HepG2 (cell line): Measurements from ENCODE around the gene TEX9. TPM values are rescaled to one million over a fixed set of nuclear protein-coding genes. Genes with fewer than 3 reads are reported as not detected.
"Not testable (repeated sequence)": the region's sequence is repeated elsewhere in the genome, so short reads cannot be mapped to it uniquely, and the experiment has no call there.

Experiments used
- ATAC-seq: fragments of 200-7000 bp; cut with Tn5 transposase; 3 replicates; pipeline ENCODE4 v1.9.1; 2020; ENCODE audit warnings: mild to moderate bottlenecking, moderate library complexity
- BruUV-seq: library from RNA; stranded (reverse); fragments of 400-500 nt; replicated peaks from 2 replicates; lab custom pipeline; 2021; lab: Mats Ljungman, UMichigan
- CTCF ChIA-PET: fragments of 300-600 bp; formaldehyde crosslinking; extraction: SDS; loops from one replicate; lab custom pipeline; 2021; ENCODE audit warnings: low total read pairs, inconsistent platforms, low intra/inter-chr PET ratio; lab: Yijun Ruan, JAX
- POLR2A ChIA-PET: fragments of 350-600 bp; sonication (Branson Sonifier 250); formaldehyde crosslinking; loops from one replicate; lab custom pipeline; 2020; ENCODE audit warnings: antibody characterized with exemption, inconsistent platforms; lab: Yijun Ruan, JAX
- DNase-seq: peaks from one replicate; pipeline ENCODE4 v3.0.0-alpha.2; 2015; ENCODE audit warnings: low spot score
- FAIRE-seq: peaks from 3 replicates; lab custom pipeline; 2011; peaks lifted over from hg19 to GRCh38; lab: Jason Lieb, UNC
- H2AFZ ChIP-seq: one replicate; pipeline ENCODE4 v1.6.1; 2011; ENCODE audit warnings: low read length, inconsistent platforms
- H3K27ac ChIP-seq: fragments of 300-600 bp; 3 replicates; pipeline ENCODE4 v1.8.0; 2011; ENCODE audit warnings: mixed run types, mild to moderate bottlenecking, mixed read lengths, low read length, inconsistent platforms; ENCODE audit not compliant: insufficient read depth; ENCODE audit errors: extremely low read length
- H3K27me3 ChIP-seq, 2 experiments: fragments of 200-600 bp in 1 of 2; 2 replicates in 1 of 2; 3 replicates in 1 of 2; pipeline versions ENCODE4 v1.6.0 to v1.8.0; 2011; ENCODE audit warnings: low read length in 2 of 2, mild to moderate bottlenecking in 2 of 2, moderate library complexity in 2 of 2, inconsistent platforms in 1 of 2; ENCODE audit not compliant: insufficient read depth in 2 of 2, control insufficient read depth in 1 of 2
- H3K36me3 ChIP-seq, 2 experiments: fragments of 200-600 bp in 1 of 2; replicated peaks in 1 of 2; 2 replicates in 1 of 2; 3 replicates in 1 of 2; pipeline versions ENCODE4 v1.5.1 to v1.8.0; 2011; ENCODE audit warnings: low read length in 2 of 2, inconsistent platforms in 1 of 2; ENCODE audit not compliant: insufficient read depth in 2 of 2, control insufficient read depth in 1 of 2
- H3K4me1 ChIP-seq: 2 replicates; pipeline ENCODE4 v1.5.1; 2012; ENCODE audit warnings: low read length, inconsistent platforms; ENCODE audit not compliant: insufficient read depth
- H3K4me2 ChIP-seq: 2 replicates; pipeline ENCODE4 v1.6.0; 2011; ENCODE audit warnings: low read depth, low read length, inconsistent platforms
- H3K4me3 ChIP-seq, 3 experiments: fragments of 200-600 bp in 1 of 3; sonication (generic), shearing (Covaris generic) in 1 of 3; replicated peaks in 1 of 3; 2 replicates each; pipeline ENCODE4 v1.5.1; 2011 to 2016; ENCODE audit warnings: low read length in 3 of 3, inconsistent platforms in 2 of 3, low read depth in 2 of 3, mild to moderate bottlenecking in 2 of 3, control low read depth in 1 of 3, mixed read lengths in 1 of 3; ENCODE audit not compliant: insufficient read depth in 1 of 3
- H3K79me2 ChIP-seq: one replicate; pipeline ENCODE4 v1.6.1; 2011; ENCODE audit warnings: low read length, inconsistent platforms; ENCODE audit not compliant: insufficient read depth
- H3K9ac ChIP-seq: 2 replicates; pipeline ENCODE4 v1.6.0; 2011; ENCODE audit warnings: mild to moderate bottlenecking, low read depth, low read length, inconsistent platforms; ENCODE audit not compliant: insufficient read depth
- H3K9me3 ChIP-seq: 2 replicates; pipeline ENCODE4 v1.5.1; 2012; ENCODE audit warnings: mild to moderate bottlenecking, low read length
- H4K20me1 ChIP-seq: 2 replicates; pipeline ENCODE4 v1.6.0; 2011; ENCODE audit warnings: inconsistent platforms, mild to moderate bottlenecking, low read length, moderate library complexity; ENCODE audit not compliant: insufficient read depth
- DMAP1 ChIP-seq: IDR thresholded peaks from 2 replicates; pipeline ENCODE4 v1.6.1; 2016
- EZH2 ChIP-seq: conservative IDR thresholded peaks from 2 replicates; pipeline ENCODE4 v1.6.1; 2012; ENCODE audit warnings: mild to moderate bottlenecking, low read depth, low read length, moderate library complexity
- MBD4 ChIP-seq: IDR thresholded peaks from 2 replicates; pipeline ENCODE4 v1.6.1; 2012; ENCODE audit warnings: low read length, inconsistent platforms, borderline replicate concordance
- NFATC3 ChIP-seq: sonication (generic); formaldehyde crosslinking; IDR thresholded peaks from 2 replicates; pipeline ENCODE4 v1.5.1; 2020; ENCODE audit warnings: mild to moderate bottlenecking, missing genetic modification reagents
- PAX8 ChIP-seq: sonication (generic); formaldehyde crosslinking; IDR thresholded peaks from 2 replicates; pipeline ENCODE4 v1.8.0; 2022; ENCODE audit warnings: mild to moderate bottlenecking, missing genetic modification reagents, borderline replicate concordance
- TRIM24 ChIP-seq: sonication (generic); formaldehyde crosslinking; IDR thresholded peaks from 2 replicates; pipeline ENCODE4 v1.8.0; 2022; ENCODE audit warnings: mild to moderate bottlenecking, missing genetic modification reagents
- ZNF337 ChIP-seq: sonication (generic); formaldehyde crosslinking; IDR thresholded peaks from 2 replicates; pipeline ENCODE4 v1.5.1; 2020; ENCODE audit warnings: missing genetic modification reagents, low read depth, mild to moderate bottlenecking, borderline replicate concordance
- ZNF543 ChIP-seq: sonication (generic); formaldehyde crosslinking; IDR thresholded peaks from 2 replicates; pipeline ENCODE4 v1.4.0; 2020; ENCODE audit warnings: mild to moderate bottlenecking, missing genetic modification reagents
- ZNF850 ChIP-seq: sonication (generic); formaldehyde crosslinking; conservative IDR thresholded peaks from 2 replicates; pipeline ENCODE4 v1.9.0; 2021; ENCODE audit warnings: mild to moderate bottlenecking, missing genetic modification reagents
- ZSCAN25 ChIP-seq: sonication (generic); formaldehyde crosslinking; IDR thresholded peaks from 2 replicates; pipeline ENCODE4 v1.8.0; 2022; ENCODE audit warnings: mild to moderate bottlenecking, missing genetic modification reagents
- WGBS: methylation state at CpG from one replicate; pipeline ENCODE4 v1.1.6; 2017; ENCODE audit warnings: low lambda C conversion rate; 5-methylcytosine and 5-hydroxymethylcytosine counted together
- in situ Hi-C: cut with HindIII; loops from 2 replicates; pipeline ENCODE4 v1.10.0; 2017; ENCODE audit warnings: low pct_unique_long_range_greater_than_20kb; ENCODE audit not compliant: extremely low pct_ligation_motif_present
- intact Hi-C: fragments of 100-400 bp; cut with micrococcal nuclease; formaldehyde crosslinking; loops from one replicate; pipeline ENCODE4 v1.10.0; 2022; ENCODE audit not compliant: unreplicated experiment
- polyA plus RNA-seq, 8 experiments: library from polyadenylated mRNA; depleted of rRNA in 3 of 8; stranded (reverse) in 7 of 8; unstranded in 1 of 8; fragments of >200 nt; fragmentation: Illumina TruSeq in 4 of 8; extraction: Trizol in 4 of 8; gene quantifications; 2 replicates each; pipeline versions ENCODE4 v1.2.1 to v1.2.3, GENCODE V29; 2011 to 2016; ENCODE audit warnings: low read depth in 4 of 8, missing spikeins in 1 of 8, mixed read lengths in 1 of 8; ENCODE audit not compliant: insufficient read depth in 1 of 8
- total RNA-seq, 5 experiments: library from RNA; depleted of rRNA; stranded (reverse); fragments of >200 nt; fragmentation: Illumina TruSeq; extraction: Trizol; gene quantifications; 2 replicates each; pipeline ENCODE4 v1.2.3, GENCODE V29; 2016; ENCODE audit warnings: low read depth in 1 of 5
- TF ChIP-seq, protein P1 (sequence below): sonication (generic); formaldehyde crosslinking; IDR thresholded peaks from 2 replicates; pipeline ENCODE4 v1.8.0; 2022; ENCODE audit warnings: missing genetic modification reagents, mild to moderate bottlenecking, inconsistent platforms, borderline replicate concordance
- TF ChIP-seq, protein P2 (sequence below): sonication (generic); formaldehyde crosslinking; IDR thresholded peaks from 2 replicates; pipeline ENCODE4 v1.5.1; 2020; ENCODE audit warnings: missing genetic modification reagents, mild to moderate bottlenecking, borderline replicate concordance

The TEX9 gene
- total and polyA plus RNA-seq, 2 of the 13 experiments (the other 11 are each of a cell fraction or from before 2014, with no cell fraction given): 0.82 to 6.9 TPM

GRCh38 chr15:56365075-56365711, at the start of gene TEX9 (continued):
- TF ChIP-seq ZSCAN25: no peak
- TF ChIP-seq, all 625 proteins: peak for 146

DNA sequence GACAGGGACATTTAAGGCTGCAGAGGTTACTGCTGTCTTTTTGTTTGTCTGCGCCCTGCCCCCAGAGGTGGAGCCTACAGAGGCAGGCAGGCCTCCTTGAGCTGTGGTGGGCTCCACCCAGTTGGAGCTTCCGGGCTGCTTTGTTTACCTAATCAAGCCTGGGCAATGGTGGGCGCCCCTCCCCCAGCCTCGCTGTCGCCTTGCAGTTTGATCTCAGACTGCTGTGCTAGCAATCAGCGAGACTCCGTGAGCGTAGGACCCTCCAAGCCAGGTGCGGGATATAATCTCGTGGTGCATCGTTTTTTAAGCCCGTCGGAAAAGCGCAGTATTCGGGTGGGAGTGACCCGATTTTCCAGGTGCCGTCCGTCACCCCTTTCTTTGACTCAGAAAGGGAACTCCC, 48.7 kb upstream of the TEX9 start:
- H3K4me1 ChIP-seq, intact Hi-C loops, H3K4me3 ChIP-seq, DNase-seq, H2AFZ ChIP-seq, BruUV-seq, POLR2A ChIA-PET, in situ Hi-C loops, H3K36me3 ChIP-seq, H3K79me2 ChIP-seq, H3K9me3 ChIP-seq, H3K4me2 ChIP-seq, H3K27ac ChIP-seq, H3K9ac ChIP-seq, H3K27me3 ChIP-seq, FAIRE-seq, CTCF ChIA-PET, ATAC-seq, H4K20me1 ChIP-seq: not testable (repeated sequence)
- WGBS: 89% methylated on average over 8 of the region's 18 CpGs

GRCh38 chr15:56320316-56320715, 44.9 kb upstream of the TEX9 start:
- in situ Hi-C loops: no loop called here
- CTCF ChIA-PET: no interaction called here
- H3K4me1 ChIP-seq: 0 out of 2 replicates have a peak, but pooled peaks cover 8% of the 10 kb centered on the region
- TF ChIP-seq ZNF337 (CRISPR knock-in tag) (no peak), PAX8 (no peak), TRIM24 (CRISPR knock-in tag) (no peak), DMAP1 (CRISPR knock-in tag) (no peak), ZNF850 (no peak), EZH2 (no peak), MBD4 (no peak), NFATC3 (no peak), ZNF543 (CRISPR knock-in tag) (no peak)
- TF ChIP-seq, protein P1, sequence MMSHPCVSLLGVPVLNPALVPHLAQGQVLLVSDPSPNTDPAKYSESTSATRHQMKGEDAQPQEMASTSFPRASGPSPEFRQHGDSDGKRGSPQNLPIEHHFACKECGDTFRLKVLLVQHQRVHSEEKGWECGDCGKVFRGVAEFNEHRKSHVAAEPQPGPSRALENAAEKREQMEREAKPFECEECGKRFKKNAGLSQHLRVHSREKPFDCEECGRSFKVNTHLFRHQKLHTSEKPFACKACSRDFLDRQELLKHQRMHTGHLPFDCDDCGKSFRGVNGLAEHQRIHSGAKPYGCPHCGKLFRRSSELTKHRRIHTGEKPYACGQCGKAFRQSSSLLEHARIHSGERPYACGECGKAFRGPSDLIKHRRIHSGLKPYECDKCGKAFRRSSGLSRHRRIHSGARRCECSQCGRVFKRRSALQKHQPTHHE (CRISPR knock-in tag): no peak
- TF ChIP-seq, protein P2, sequence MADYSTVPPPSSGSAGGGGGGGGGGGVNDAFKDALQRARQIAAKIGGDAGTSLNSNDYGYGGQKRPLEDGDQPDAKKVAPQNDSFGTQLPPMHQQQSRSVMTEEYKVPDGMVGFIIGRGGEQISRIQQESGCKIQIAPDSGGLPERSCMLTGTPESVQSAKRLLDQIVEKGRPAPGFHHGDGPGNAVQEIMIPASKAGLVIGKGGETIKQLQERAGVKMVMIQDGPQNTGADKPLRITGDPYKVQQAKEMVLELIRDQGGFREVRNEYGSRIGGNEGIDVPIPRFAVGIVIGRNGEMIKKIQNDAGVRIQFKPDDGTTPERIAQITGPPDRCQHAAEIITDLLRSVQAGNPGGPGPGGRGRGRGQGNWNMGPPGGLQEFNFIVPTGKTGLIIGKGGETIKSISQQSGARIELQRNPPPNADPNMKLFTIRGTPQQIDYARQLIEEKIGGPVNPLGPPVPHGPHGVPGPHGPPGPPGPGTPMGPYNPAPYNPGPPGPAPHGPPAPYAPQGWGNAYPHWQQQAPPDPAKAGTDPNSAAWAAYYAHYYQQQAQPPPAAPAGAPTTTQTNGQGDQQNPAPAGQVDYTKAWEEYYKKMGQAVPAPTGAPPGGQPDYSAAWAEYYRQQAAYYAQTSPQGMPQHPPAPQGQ: no peak

More at GRCh38 chr15:56320316-56320715, 44.9 kb upstream of the TEX9 start:
- no peak overlapping the region for H2AFZ ChIP-seq
- intact Hi-C loops: no loop called here
- H3K4me3 ChIP-seq: no peak overlapping the region
- no peak for DNase-seq
- POLR2A ChIA-PET: no interaction called here
- no peak overlapping the region for H3K9ac ChIP-seq
- H3K4me2 ChIP-seq: no peak overlapping the region
- H3K9me3 ChIP-seq: no peaks in the 10 kb centered on the region
- no peaks in the 10 kb centered on the region for H3K79me2 ChIP-seq
- FAIRE-seq: no peak
- H3K27me3 ChIP-seq: peaks cover 0 to 3% of the 10 kb centered on the region in 2 experiments; a peak in 1 of 5 replicates
- no peak overlapping the region for H3K27ac ChIP-seq
- H3K36me3 ChIP-seq: no peaks in the 10 kb centered on the region
- no peak for ATAC-seq
- no TSS peak for BruUV-seq
- H4K20me1 ChIP-seq: no peaks in the 10 kb centered on the region
